ENCODE data around the gene TPH1. TPM values are rescaled to one million over a fixed set of nuclear protein-coding genes. Genes with fewer than 3 reads are reported as not detected.

Gene TPH1
- total RNA-seq, 4 donors from 2014 or later = 0.04 to 1.9 (median 0.76) TPM

DNA sequence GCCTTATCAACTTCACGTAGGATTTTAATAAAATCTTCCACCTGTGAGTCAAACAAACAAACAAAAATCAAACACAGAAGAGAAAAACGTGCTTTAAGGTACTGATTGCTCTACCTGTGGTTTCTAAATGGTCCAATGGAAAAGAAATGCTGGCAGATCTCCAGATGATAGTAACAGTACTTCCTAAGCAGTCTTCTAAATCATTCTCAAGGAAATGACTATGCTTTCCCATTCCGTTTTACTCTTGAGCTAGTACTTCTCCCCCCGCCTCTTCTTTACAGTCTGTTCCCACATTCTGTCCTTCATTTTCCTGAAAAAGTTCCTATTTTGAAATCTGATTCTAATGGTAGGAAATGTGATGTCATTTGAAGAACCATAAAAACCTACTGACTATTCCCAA is 34.4 kb upstream of the TPH1 start:
- no peak overlapping the region for H3K4me3 ChIP-seq (ENCODE audit: low read depth, poor library complexity, severe bottlenecking)
- DNase-seq (ENCODE audit: low spot score in 2 of 2) = no peak
- WGBS, 2 donors = 77% methylated on average over 4 of the region's 4 CpGs
- intact Hi-C loops (cut with DNase I; ENCODE audit: low total_unique reads) = no loop called here
- TF ChIP-seq, protein P1, sequence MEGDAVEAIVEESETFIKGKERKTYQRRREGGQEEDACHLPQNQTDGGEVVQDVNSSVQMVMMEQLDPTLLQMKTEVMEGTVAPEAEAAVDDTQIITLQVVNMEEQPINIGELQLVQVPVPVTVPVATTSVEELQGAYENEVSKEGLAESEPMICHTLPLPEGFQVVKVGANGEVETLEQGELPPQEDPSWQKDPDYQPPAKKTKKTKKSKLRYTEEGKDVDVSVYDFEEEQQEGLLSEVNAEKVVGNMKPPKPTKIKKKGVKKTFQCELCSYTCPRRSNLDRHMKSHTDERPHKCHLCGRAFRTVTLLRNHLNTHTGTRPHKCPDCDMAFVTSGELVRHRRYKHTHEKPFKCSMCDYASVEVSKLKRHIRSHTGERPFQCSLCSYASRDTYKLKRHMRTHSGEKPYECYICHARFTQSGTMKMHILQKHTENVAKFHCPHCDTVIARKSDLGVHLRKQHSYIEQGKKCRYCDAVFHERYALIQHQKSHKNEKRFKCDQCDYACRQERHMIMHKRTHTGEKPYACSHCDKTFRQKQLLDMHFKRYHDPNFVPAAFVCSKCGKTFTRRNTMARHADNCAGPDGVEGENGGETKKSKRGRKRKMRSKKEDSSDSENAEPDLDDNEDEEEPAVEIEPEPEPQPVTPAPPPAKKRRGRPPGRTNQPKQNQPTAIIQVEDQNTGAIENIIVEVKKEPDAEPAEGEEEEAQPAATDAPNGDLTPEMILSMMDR (IDR thresholded peaks at IDR 0.05) = no peak
- no peak for TF ChIP-seq POLR2A (IDR thresholded peaks at IDR 0.05)

DNA sequence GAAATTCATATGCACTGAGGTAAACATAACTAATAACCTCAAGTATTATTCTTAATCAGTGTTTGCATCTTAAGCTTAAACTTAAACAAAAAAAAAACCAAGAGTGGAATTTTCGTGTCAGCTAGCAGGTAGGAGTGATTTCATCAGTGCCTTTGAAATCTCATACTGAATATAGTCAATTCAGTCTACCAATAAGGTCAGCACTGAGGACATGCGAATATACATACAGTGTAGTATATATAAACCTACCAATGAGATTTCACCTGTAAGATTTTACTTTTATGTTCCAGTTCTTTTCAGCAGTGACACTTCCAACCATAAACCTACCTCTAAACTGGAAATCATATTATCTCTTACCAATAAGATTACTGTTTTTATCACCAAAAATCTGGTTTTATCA is 32.8 kb upstream of the TPH1 start:
- 90 to 91% methylated on average over 2 of the region's 2 CpGs for WGBS, 2 donors
- intact Hi-C loops (cut with DNase I; ENCODE audit: low total_unique reads) = no loop called here
- TF ChIP-seq, protein P1 (IDR thresholded peaks at IDR 0.05) = no peak
- TF ChIP-seq POLR2A (IDR thresholded peaks at IDR 0.05) = no peak
- no peak for DNase-seq (ENCODE audit: low spot score in 2 of 2)
- H3K4me3 ChIP-seq (ENCODE audit: low read depth, poor library complexity, severe bottlenecking) = no peak overlapping the region

DNA sequence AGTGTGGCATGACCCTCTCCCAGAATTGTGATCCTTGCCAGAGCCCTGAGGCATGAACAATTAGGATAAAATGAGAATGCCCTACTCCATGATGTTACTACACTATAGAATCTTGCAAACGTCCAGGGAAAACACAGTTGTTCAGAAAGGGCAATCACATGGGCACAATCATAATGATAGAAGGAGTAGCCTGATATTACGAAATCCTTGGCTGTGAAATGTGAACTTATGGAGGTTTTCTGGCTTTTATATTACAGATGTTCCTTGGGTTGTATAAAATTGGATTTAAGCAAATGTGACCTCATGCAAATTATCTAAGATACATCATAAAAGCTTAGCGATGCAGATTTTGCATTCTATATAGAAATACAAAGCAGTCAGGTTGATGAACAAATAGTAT is 29.4 kb upstream of the TPH1 start:
- no peak for DNase-seq (ENCODE audit: low spot score in 2 of 2)
- intact Hi-C loops (cut with DNase I; ENCODE audit: low total_unique reads) = no loop called here
- TF ChIP-seq, protein P1 (IDR thresholded peaks at IDR 0.05) = no peak
- TF ChIP-seq POLR2A (IDR thresholded peaks at IDR 0.05) = no peak
- H3K4me3 ChIP-seq (ENCODE audit: low read depth, poor library complexity, severe bottlenecking) = no peak overlapping the region
- WGBS, 2 donors = 88 to 93% methylated on average over 3 of the region's 3 CpGs

DNA sequence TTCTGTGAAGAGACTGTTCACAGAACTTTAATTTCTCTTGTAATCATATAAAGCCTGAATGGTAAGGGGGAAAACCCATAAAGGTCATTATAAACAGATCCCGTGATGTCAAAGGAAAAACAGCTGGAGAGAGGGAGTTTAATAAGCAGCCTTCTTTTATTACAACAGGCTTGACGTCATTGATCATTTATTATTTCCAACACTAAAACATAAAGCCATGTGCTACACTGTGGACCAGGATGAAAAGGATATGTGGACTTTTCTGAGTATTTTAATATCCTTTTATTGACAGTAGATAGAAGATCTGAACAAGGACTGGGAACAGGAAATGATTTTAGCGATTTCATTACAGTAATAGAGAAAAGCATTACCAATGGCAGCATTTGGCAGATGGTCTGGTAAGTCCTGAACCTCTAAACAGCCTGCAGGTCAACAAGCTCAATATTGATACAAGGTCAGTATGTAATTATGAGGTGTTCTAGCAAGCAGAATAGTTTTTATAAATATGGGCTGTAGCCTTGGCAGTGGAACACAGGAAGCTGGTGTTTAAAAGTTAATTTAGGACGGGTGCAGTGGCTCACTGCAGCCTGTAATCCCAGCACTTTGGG is 25.1 kb upstream of the TPH1 start:
- no peak for DNase-seq (ENCODE audit: low spot score in 2 of 2)
- no peak overlapping the region for H3K4me3 ChIP-seq (ENCODE audit: low read depth, poor library complexity, severe bottlenecking)
- TF ChIP-seq, protein P1 (IDR thresholded peaks at IDR 0.05) = no peak
- TF ChIP-seq POLR2A (IDR thresholded peaks at IDR 0.05) = no peak
- 78 to 81% methylated on average over 4 of the region's 4 CpGs for WGBS, 2 donors
- intact Hi-C loops (cut with DNase I; ENCODE audit: low total_unique reads) = no loop called here

DNA sequence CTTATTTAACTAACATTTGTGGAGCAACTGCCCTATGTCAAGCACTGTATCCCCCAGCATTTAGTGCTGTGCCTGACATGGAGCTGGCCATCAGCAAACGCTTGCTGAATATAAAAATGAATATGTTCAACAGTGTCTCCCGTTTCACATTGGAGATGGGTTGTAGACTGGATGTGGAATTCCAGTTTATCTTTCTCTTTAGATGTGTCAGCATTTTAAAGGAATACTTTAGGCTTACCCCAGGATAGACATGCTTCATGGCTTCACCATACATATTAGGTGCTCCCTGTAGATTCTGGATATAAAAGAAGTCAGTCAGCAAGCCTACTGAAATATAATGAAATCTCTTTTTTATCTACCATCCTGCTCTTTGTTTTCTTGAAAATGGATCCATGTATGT is 21.3 kb upstream of the TPH1 start:
- 93 to 95% methylated on average over 2 of the region's 2 CpGs for WGBS, 2 donors
- intact Hi-C loops (cut with DNase I; ENCODE audit: low total_unique reads) = no loop called here
- TF ChIP-seq, protein P1 (IDR thresholded peaks at IDR 0.05) = no peak
- TF ChIP-seq POLR2A (IDR thresholded peaks at IDR 0.05) = no peak
- DNase-seq (ENCODE audit: low spot score in 2 of 2) = no peak
- H3K4me3 ChIP-seq (ENCODE audit: low read depth, poor library complexity, severe bottlenecking) = no peak overlapping the region

DNA sequence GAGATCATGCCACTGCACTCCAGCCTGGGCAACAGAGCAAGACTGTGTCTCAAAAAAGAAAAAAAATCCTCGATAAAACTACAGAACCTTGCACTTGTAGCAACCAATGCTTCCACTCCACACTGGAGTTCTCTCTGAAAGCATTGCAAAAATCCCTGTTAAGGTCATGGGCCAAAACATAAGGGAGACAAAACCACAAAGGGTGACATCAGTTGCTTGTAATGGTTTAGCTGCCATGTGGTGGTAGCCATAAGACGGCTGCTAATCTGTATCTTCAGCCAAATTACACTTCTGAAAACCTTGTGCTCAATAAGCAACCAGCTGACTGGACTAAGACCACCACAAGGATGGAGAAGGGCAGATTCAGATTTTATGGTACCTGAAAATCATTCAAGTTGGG is 20.6 kb upstream of the TPH1 start:
- H3K4me3 ChIP-seq (ENCODE audit: low read depth, poor library complexity, severe bottlenecking) = no peak overlapping the region
- TF ChIP-seq, protein P1 (IDR thresholded peaks at IDR 0.05) = no peak
- no peak for TF ChIP-seq POLR2A (IDR thresholded peaks at IDR 0.05)
- WGBS, 2 donors = 81 to 89% methylated on average over 2 of the region's 2 CpGs
- DNase-seq (ENCODE audit: low spot score in 2 of 2) = no peak
- intact Hi-C loops (cut with DNase I; ENCODE audit: low total_unique reads) = no loop called here
